Measurements from ENCODE around the gene SLC8A2.

SLC8A2 gene

GRCh38 chr19:47471733-47472457 is at the start of gene SLC8A2:
SLC8A2 (minus strand) TSS chr19:47471893; CDS start chr19:47466403, 5,490 bp downstream.
- peak; percentile 31 for DNase-seq (ENCODE audit: low read depth)

- no peak for DNase-seq (ENCODE audit: low read depth)
Observed at GRCh38 chr19:47520839-47521238, 49.1 kb upstream of the SLC8A2 start.

- DNase-seq (ENCODE audit: low read depth): no peak
Observed at GRCh38 chr19:47520343-47520806, 48.7 kb upstream of the SLC8A2 start.

- DNase-seq (ENCODE audit: low read depth): no peak
Observed at GRCh38 chr19:47518854-47519253, 47.2 kb upstream of the SLC8A2 start.

- DNase-seq (ENCODE audit: low read depth): no peak
Observed at GRCh38 chr19:47518139-47518538, 46.4 kb upstream of the SLC8A2 start.

- DNase-seq (ENCODE audit: low read depth): peak; percentile 100
Observed at GRCh38 chr19:47514869-47515588, 43.3 kb upstream of the SLC8A2 start, which contains the start of gene NAPA. NAPA (minus strand) TSS chr19:47515063; CDS start chr19:47514940, 123 bp downstream.

- DNase-seq (ENCODE audit: low read depth): no peak
Observed at GRCh38 chr19:47514151-47514868, 42.6 kb upstream of the SLC8A2 start.

GRCh38 chr19:47512948-47513319 is 41.2 kb upstream of the SLC8A2 start:
- DNase-seq (ENCODE audit: low read depth): no peak

GRCh38 chr19:47512183-47512947 is 40.7 kb upstream of the SLC8A2 start:
- no peak for DNase-seq (ENCODE audit: low read depth)

GRCh38 chr19:47511681-47512080 is 40.0 kb upstream of the SLC8A2 start:
- no peak for DNase-seq (ENCODE audit: low read depth)

- DNase-seq (ENCODE audit: low read depth): no peak
Observed at GRCh38 chr19:47511128-47511517, 39.4 kb upstream of the SLC8A2 start.

GRCh38 chr19:47510516-47511127 is 38.9 kb upstream of the SLC8A2 start:
- no peak for DNase-seq (ENCODE audit: low read depth)

GRCh38 chr19:47509973-47510372 is 38.3 kb upstream of the SLC8A2 start:
- no peak for DNase-seq (ENCODE audit: low read depth)

- DNase-seq (ENCODE audit: low read depth): no peak
Observed at GRCh38 chr19:47509170-47509847, 37.6 kb upstream of the SLC8A2 start.

GRCh38 chr19:47508721-47509120 is 37.0 kb upstream of the SLC8A2 start:
- no peak for DNase-seq (ENCODE audit: low read depth)

GRCh38 chr19:47507924-47508553 is 36.3 kb upstream of the SLC8A2 start:
- no peak for DNase-seq (ENCODE audit: low read depth)

GRCh38 chr19:47507012-47507411 is 35.3 kb upstream of the SLC8A2 start:
- no peak for DNase-seq (ENCODE audit: low read depth)

- DNase-seq (ENCODE audit: low read depth): no peak
Observed at GRCh38 chr19:47506459-47506858, 34.8 kb upstream of the SLC8A2 start.

- DNase-seq (ENCODE audit: low read depth): no peak
Observed at GRCh38 chr19:47505506-47505905, 33.8 kb upstream of the SLC8A2 start.

- DNase-seq (ENCODE audit: low read depth): no peak
Observed at GRCh38 chr19:47503826-47504150, 32.1 kb upstream of the SLC8A2 start.

Measured in activated T-helper 1 cell treated with Interleukin-2 at 50 U/mL for 16 hours (primary cell).